Measurements from ENCODE around the gene CPA1.

The CPA1 gene

DNA sequence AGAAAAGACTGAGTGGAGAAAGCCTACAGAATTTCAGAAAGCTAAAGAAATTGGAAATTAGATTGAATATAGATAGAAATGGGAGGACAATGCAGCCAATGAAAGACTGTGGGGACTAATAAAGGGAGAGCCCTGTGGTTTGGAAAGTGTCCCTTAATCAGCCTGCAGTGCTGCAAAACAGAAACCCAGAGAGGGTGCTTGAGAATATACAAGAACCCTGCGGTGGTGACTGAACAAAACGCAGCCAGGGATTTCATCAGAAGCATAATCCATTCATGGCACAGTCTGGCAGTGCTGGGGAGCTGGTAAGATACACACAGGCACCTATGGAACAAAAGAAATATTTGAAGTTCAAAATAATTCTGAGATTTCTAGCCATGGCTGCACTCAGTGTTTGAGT is 41.4 kb downstream of the CPA1 start:
- in situ Hi-C loops (cut with HindIII; ENCODE audit: low sequenced_read_pairs) = no loop called here

DNA sequence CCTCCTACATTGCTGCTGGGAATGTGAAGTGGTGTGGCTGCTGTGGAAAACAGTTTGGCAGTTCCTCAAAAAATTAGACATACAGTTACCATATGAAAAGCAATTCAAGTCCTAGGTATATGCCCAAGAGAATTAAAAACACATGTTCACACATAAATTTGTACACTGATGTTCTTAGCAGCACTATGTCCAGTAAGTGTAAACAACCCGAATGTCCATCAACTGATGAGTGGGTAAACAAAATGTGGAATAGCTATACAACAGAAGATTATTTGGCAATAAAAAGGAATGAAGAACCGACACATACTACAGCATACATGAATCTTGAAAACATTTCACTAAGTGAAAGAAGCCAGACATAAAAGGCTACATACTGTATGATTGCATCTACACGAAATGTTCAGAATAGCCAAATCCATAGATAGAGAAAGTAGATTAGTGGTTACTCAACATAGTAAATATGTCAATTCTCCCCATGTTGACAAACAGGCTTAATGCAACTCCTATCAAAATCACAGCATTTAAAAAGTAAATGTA is 43.3 kb downstream of the CPA1 start:
- in situ Hi-C loops (cut with HindIII; ENCODE audit: low sequenced_read_pairs) = no loop called here

DNA sequence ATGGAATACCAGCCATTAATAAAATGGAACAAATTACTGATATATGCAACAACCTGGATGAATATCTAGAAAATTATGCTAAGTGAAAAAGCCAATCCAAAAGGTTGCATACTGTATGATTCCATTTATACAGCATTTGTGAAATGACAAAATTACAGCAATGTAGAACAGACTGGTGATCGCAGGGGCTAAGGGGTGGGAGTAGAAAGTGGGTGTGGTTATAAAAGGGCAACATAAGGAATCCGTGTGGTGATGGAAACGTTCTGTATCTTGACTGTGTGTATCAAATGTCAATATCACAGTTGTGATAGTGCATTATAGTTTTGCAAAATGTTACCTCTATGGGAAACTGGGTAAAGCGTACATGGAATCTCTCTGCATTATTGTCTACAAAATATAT is 45.5 kb downstream of the CPA1 start:
- in situ Hi-C loops (cut with HindIII; ENCODE audit: low sequenced_read_pairs) = no loop called here

DNA sequence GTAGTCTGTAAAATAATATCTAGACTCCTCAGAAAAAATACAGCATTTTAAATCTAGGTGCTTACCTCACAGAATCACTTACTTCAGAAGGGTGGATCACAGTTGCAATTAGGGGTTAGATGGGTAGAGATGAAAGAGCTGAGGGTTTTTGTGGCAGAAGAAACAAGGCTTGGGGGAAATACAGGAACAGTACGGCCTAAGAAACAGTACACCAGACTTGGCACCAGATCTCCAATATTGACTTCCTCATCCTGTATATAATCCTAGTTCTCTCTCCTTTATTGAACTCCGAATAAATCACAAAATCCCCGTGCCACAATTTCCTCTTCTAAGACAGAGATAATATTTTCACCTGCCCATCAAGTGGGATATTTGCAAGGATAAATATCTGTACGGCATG is 46.3 kb downstream of the CPA1 start:
- in situ Hi-C loops (cut with HindIII; ENCODE audit: low sequenced_read_pairs) = no loop called here

DNA sequence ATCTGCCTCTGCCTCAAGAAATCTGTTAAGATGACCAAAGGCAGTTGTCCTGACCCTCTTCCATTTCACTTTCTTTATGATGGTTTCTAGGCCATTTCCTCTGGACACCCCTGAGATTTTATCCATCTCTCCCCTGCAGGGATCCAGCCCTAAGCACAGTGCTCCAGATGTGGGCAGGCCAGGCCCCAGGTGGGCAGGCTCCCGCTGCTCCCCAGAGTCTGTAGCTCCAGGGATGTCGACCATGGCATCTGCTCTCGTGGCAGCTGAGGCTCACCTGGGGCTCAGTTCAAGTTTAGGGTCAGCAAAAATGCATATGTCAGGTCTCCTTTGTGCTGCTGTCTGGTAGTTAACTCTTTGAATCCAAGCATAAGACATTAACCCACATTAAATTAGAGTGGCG is 48.7 kb downstream of the CPA1 start:
- in situ Hi-C loops (cut with HindIII; ENCODE audit: low sequenced_read_pairs) = no loop called here

DNA sequence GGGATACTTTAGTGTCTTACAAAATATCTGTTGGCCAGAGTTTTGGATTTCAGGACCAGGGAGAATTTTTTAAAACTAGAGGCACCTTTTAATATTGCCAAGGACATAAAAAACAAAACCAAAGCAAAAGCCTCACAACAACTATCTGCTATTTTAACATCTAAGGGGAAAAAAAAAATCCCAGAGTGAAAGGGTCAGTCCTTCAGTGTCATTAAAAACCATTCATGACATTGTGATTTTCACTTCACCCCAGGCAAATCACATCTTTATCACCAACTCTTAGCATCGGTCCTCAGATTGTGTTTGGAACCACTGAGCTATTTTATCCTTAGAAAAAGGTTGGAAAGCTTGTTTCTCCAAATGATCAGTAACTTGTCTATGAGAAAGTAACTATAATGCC is 49.8 kb downstream of the CPA1 start:
- in situ Hi-C loops (cut with HindIII; ENCODE audit: low sequenced_read_pairs) = no loop called here

DNA sequence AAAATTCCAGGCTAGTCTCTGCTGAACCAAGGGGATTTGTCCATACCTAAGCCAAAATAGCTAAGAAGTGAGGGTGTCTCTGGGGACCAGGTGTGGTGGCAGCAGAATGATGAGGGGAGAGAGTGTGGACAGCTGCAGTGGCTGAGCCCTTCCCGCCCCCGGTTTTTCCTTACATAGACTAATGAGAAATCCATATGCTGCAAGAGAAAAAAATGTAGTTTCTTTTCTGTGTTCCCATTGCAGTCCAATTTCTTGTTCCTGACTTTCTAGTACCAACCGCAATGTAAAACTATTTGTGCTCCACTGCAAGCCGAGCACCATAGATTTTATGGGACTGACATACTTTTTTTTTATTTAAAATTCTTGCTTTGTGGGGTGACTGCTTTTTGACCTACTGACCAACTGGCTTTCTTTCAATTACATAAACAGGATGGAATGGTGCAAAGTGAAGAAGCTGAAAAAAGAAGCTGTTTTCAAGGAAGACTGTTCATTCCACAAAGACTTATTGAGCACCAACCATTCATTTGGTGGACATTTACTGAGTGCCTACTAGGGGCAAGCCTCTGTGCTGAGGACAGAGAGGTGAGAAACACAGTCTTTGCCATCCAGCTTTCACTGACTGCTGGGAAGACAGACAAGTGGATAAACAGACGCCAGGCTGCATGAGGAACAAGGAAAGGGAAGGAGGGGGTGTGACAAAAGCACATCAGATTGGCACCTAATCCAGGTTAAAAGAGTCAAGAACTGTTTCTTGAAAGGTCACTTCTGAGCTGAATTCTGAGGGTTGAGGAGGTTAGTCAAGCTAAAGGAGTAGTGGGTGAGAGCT is 50.8 kb downstream of the CPA1 start:
- in situ Hi-C loops (cut with HindIII; ENCODE audit: low sequenced_read_pairs) = no loop called here

DNA sequence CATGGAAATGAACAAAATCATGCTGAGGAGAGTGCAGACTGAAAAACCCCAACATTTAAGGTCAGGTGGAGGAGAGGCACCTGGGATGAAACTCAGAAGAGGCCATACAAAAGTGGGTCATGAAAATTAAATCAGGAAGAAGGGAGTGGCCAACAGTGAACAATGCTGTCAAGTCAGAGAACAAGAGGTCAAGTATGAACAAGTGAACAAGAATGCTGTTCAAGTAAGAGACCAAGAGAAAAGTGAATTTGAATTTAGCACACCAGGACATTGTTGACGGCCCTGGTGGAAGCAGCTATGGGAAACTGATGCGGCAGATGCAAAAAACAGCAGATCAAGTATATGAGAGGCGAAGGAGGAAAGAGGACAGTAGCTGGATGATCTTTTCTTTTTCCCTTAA is 52.6 kb downstream of the CPA1 start:
- in situ Hi-C loops (cut with HindIII; ENCODE audit: low sequenced_read_pairs) = no loop called here

DNA sequence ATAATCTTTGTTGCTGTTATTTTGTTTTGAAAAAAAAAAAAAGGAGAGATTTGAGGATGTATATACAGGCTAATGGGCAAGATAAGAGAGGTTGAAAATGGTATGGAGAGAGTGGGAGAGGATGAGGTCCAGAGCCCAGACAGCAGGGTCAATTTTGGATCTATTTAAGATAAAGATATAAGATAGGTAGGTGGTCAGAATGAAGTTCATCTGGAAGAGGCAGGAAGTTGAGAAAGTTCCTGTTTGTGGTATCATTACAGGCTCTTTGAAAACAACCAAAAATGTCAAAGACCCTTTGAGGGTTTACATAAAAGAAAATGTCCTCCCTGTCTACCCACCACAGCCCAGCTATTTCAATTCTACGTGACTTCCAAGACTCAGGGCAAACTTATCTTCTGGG is 53.0 kb downstream of the CPA1 start:
- in situ Hi-C loops (cut with HindIII; ENCODE audit: low sequenced_read_pairs) = no loop called here

DNA sequence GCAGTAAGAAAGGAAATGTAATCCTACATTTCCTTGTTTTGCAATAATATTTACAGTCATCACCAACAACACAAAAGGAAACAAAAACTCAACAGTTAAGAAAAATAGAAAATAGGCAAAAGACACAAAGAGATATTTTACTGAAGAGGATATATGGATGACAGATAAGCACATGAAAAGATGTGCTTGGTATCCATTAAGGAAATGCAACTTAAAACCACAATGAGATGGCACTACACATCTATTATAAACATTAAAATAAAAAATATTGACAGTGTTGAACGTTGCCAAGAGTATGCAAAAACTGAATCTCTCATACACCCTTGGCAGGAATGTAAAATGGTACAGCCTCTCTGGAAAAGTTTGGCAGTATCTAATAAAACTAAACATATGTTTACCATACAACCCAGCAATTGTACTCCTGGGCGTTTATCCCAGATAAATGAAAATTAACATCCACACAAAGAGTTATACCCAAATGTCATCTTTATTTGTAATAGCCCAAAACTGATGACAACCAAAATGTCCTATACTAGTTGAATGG is 55.1 kb downstream of the CPA1 start:
- in situ Hi-C loops (cut with HindIII; ENCODE audit: low sequenced_read_pairs) = no loop called here

DNA sequence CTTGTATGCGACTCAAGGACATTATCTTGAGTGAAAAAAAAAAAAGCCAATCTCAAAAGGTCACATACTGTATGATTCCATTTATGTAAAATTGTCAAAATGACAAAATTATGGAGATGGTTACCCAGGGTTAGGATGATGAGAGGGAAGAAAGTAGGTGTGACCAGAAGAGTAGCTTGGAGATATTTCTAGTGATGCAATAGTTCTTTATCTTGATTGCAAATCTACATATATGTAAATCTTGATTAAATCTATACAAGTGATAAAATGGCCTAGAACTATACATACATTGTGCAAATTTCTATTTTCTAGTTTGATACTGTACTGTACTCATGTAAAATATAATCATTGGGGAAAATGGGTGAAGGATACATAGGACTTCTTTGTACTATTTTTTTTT is 56.0 kb downstream of the CPA1 start:
- in situ Hi-C loops (cut with HindIII; ENCODE audit: low sequenced_read_pairs) = no loop called here
